AG04450 (cell line): ENCODE results near the gene ADCY5. TPM values are rescaled to one million over a fixed set of nuclear protein-coding genes. Genes with fewer than 3 reads are reported as not detected.

Experiments used
- CTCF ChIA-PET: fragments of 300-600, 350-600 bp; formaldehyde crosslinking; extraction: SDS; loops from one replicate; lab custom pipeline; 2022; ENCODE audit warnings: antibody characterized with exemption, inconsistent platforms; lab: Charles Lee
- POLR2A ChIA-PET: fragments of 350-600 bp; formaldehyde crosslinking; extraction: SDS; loops from one replicate; lab custom pipeline; 2021; ENCODE audit warnings: antibody characterized with exemption, inconsistent platforms; lab: Yijun Ruan, JAX
- DNase-seq: peaks from one replicate; pipeline ENCODE4 v3.0.0-alpha.2; 2011; ENCODE audit warnings: low read depth, low spot score
- H3K27ac ChIP-seq: one replicate; pipeline ENCODE4 v1.5.1; 2012; ENCODE audit warnings: low read depth, low read length, control low read depth
- H3K27me3 ChIP-seq: one replicate; pipeline ENCODE4 v1.6.0; 2012; ENCODE audit warnings: low read length; ENCODE audit not compliant: control insufficient read depth, insufficient read depth
- H3K4me3 ChIP-seq: 2 replicates; pipeline ENCODE4 v1.5.1; 2011; ENCODE audit warnings: mild to moderate bottlenecking, low read depth, low read length, control low read depth
- H3K9me3 ChIP-seq: 2 replicates; pipeline ENCODE4 v1.5.1; 2012; ENCODE audit warnings: low read length; ENCODE audit not compliant: control insufficient read depth, insufficient read depth
- CTCF ChIP-seq: IDR thresholded peaks from 2 replicates; pipeline ENCODE4 v1.5.1; 2011; ENCODE audit warnings: low read depth, low read length, control low read depth, inconsistent platforms
- polyA plus RNA-seq: library from polyadenylated mRNA; depleted of rRNA; stranded (reverse); fragments of >200 nt; gene quantifications from 2 replicates; pipeline ENCODE4 v1.2.3, GENCODE V29; 2011

Gene ADCY5
- polyA plus RNA-seq, 1 experiment: 0.20 TPM

- CTCF ChIA-PET: interaction anchor here (0.6 to 2.0 kb wide), 4 partner anchors 9 to 273 kb away, joined by 3 to 8 read pairs (median 6); no protein-coding TSS in a partner anchor
- POLR2A ChIA-PET: no interaction called here
These were observed 162.4 kb downstream of the ADCY5 start for GRCh38 chr3:123286308-123287023.

GRCh38 chr3:123285931-123286307 is 163.0 kb downstream of the ADCY5 start:
- no peaks in the 10 kb centered on the region; the same call in 1 of the 2 replicates for H3K9me3 ChIP-seq
- peaks cover 2% of the 10 kb centered on the region for H3K27me3 ChIP-seq
- no peak for TF ChIP-seq CTCF
- ChIA-PET CTCF (interaction anchor here (0.6 to 2.0 kb wide), 5 partner anchors 9 to 274 kb away, joined by 3 to 8 read pairs (median 4); no protein-coding TSS in a partner anchor), POLR2A (no interaction called here)
- DNase-seq: no peak
- H3K27ac ChIP-seq: no peak overlapping the region
- no peak overlapping the region for H3K4me3 ChIP-seq

More at GRCh38 chr3:123286308-123287023, 162.4 kb downstream of the ADCY5 start:
- peak; percentile 32 for DNase-seq
- peaks cover 3% of the 10 kb centered on the region for H3K27me3 ChIP-seq
- no peak overlapping the region for H3K4me3 ChIP-seq
- H3K9me3 ChIP-seq: no peaks in the 10 kb centered on the region; the same call in 1 of the 2 replicates
- TF ChIP-seq CTCF: peak; percentile 97
- H3K27ac ChIP-seq: no peak overlapping the region

GRCh38 chr3:123285479-123285878 is 163.4 kb downstream of the ADCY5 start:
- ChIA-PET POLR2A (no interaction called here), CTCF (interaction anchor here (0.7 to 1.9 kb wide), 4 partner anchors 8 to 274 kb away, joined by 3 to 7 read pairs (median 3); no protein-coding TSS in a partner anchor)
- Histone ChIP-seq H3K27ac (no peak overlapping the region), H3K9me3 (no peaks in the 10 kb centered on the region; the same call in 1 of the 2 replicates), H3K4me3 (no peak overlapping the region), H3K27me3 (peaks cover 2% of the 10 kb centered on the region)
- no peak for DNase-seq
- no peak for TF ChIP-seq CTCF

- H3K4me3 ChIP-seq: no peak overlapping the region
- no peak overlapping the region for H3K27ac ChIP-seq
- DNase-seq: no peak
- ChIA-PET POLR2A (no interaction called here), CTCF (interaction anchor here (0.7 to 1.9 kb wide), 4 partner anchors 8 to 274 kb away, joined by 3 to 7 read pairs (median 3); no protein-coding TSS in a partner anchor)
- TF ChIP-seq CTCF: no peak
- no peaks in the 10 kb centered on the region for H3K9me3 ChIP-seq
- H3K27me3 ChIP-seq: no peaks in the 10 kb centered on the region
These were observed 163.8 kb downstream of the ADCY5 start for GRCh38 chr3:123285066-123285465.

GRCh38 chr3:123284399-123285010 is 164.4 kb downstream of the ADCY5 start:
- Histone ChIP-seq H3K27me3 (no peaks in the 10 kb centered on the region), H3K4me3 (no peak overlapping the region), H3K9me3 (no peaks in the 10 kb centered on the region), H3K27ac (no peak overlapping the region)
- no peak for TF ChIP-seq CTCF
- DNase-seq: no peak
- ChIA-PET POLR2A (no interaction called here), CTCF (interaction anchor here (1.0 kb wide), 1 partner anchor 21 kb away, joined by 3 read pairs; no protein-coding TSS in a partner anchor)
